HUES64 (cell line): ENCODE data around the gene TCF12.

ENCODE experiments used
- H3K27ac ChIP-seq: 2 replicates; pipeline ENCODE4 v1.7.0; 2013; ENCODE audit warnings: low read depth, low read length, inconsistent platforms
- H3K27me3 ChIP-seq: 2 replicates; pipeline ENCODE4 v1.6.1; 2013; ENCODE audit warnings: mild to moderate bottlenecking, low read length; ENCODE audit not compliant: insufficient read depth
- H3K36me3 ChIP-seq: 2 replicates; pipeline ENCODE4 v1.6.1; 2013; ENCODE audit warnings: mild to moderate bottlenecking, low read length; ENCODE audit not compliant: insufficient read depth
- H3K4me1 ChIP-seq: 2 replicates; pipeline ENCODE4 v1.6.1; 2013; ENCODE audit warnings: mild to moderate bottlenecking, low read length, moderate library complexity; ENCODE audit not compliant: insufficient read depth
- H3K4me3 ChIP-seq: 2 replicates; pipeline ENCODE4 v1.5.1; 2013; ENCODE audit warnings: mild to moderate bottlenecking, low read length, moderate library complexity
- H3K9ac ChIP-seq: 2 replicates; pipeline ENCODE4 v1.6.1; 2013; ENCODE audit warnings: mild to moderate bottlenecking, low read depth, low read length
- H3K9me3 ChIP-seq: 2 replicates; pipeline ENCODE4 v1.6.1; 2013; ENCODE audit warnings: low read depth, low read length; ENCODE audit not compliant: insufficient read depth
- WGBS: fragments of 150-250, 120-280 bp; methylation state at CpG from one replicate; pipeline ENCODE4 v1.1.7; 2013; ENCODE audit warnings: missing lambda C conversion rate; 5-methylcytosine and 5-hydroxymethylcytosine counted together

TCF12 gene

DNA sequence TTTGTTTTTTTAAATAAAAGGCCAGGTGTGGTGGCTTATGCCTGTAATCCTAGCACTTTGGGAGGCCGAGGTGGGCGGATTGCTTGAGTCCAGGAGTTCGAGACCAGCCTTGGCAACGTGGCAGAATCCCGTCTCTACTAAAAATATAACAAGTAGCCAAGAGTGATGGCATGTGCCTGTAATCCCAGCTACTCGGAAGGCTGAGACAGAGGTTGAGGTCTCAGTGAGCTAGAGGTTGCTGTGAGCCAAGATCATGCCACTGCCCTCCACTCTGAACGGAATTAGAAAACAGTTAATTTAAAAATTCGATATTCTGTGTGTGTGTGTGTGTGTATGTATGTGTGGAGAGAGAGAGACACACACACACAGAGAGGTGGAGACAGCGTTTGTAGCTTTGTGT lies 58.8 kb downstream of the TCF12 start:
- peaks cover 13% of the 10 kb centered on the region for H3K4me1 ChIP-seq
- 87% methylated on average over 9 of the region's 9 CpGs for WGBS
- H3K36me3 ChIP-seq, result no peaks in the 10 kb centered on the region
- H3K27me3 ChIP-seq, result no peaks in the 10 kb centered on the region
- no peak overlapping the region for H3K27ac ChIP-seq
- no peak overlapping the region for H3K4me3 ChIP-seq
- no peaks in the 10 kb centered on the region for H3K9me3 ChIP-seq
- no peak overlapping the region for H3K9ac ChIP-seq

DNA sequence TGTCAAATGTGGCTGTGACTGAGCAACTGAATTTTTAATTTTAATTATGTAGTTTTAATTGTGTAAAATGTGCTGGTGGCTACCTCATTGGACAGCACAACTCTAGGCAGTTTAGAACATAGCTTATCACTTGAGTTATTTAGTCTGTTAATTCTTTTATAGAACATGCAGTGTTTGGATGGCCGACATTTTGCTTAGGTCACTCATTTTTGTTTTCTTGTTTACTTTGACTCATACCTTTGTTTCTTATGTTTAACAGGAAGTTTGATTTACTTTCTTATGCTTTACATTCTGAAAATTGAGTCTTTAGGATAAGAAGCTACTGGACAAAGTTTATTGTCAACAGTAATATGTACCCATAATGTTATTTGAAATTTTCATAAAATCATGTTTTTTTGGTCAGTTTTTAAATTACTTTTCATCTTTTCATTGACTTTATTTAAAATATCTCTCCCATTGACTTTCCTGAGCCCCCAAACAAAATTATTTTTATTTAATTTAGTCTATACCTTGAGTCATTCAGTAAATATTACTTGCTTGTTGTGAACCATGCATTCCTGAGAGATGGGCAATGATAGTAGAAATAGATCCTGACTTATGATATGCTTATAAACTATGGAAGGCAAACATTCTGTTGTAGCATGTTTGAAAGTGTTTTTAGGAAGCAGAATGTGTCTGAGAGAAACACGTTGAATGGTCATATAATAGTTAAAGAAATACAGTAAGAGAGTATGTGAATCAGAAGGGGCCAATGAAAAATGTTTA lies 60.6 kb downstream of the TCF12 start:
- WGBS, result 93% methylated on average over 1 of the region's 2 CpGs
- Histone ChIP-seq H3K9me3 (no peaks in the 10 kb centered on the region), H3K4me1 (peaks cover 15% of the 10 kb centered on the region), H3K36me3 (no peaks in the 10 kb centered on the region), H3K27me3 (no peaks in the 10 kb centered on the region), H3K9ac (no peak overlapping the region), H3K27ac (no peak overlapping the region), H3K4me3 (no peak overlapping the region)

DNA sequence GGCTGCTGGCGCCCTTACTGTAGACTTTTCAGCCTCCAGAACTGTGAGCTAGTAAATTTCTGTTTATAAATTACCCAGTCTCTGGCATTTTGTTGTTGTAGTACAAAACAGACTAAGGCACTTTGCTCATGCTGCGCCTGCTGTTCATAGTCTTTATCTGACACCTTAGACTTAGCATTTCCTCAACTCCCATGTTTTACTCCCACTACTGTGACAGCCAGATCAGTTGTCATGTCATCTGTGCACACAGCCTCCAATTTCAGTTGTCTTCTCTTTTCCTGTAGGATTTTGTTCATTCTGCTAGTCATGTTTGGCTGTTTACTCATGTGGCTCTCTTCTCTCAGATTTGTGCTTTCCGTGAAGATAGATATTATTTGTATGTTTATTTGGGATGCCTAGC lies 62.0 kb downstream of the TCF12 start:
- H3K27ac ChIP-seq, result no peak overlapping the region

DNA sequence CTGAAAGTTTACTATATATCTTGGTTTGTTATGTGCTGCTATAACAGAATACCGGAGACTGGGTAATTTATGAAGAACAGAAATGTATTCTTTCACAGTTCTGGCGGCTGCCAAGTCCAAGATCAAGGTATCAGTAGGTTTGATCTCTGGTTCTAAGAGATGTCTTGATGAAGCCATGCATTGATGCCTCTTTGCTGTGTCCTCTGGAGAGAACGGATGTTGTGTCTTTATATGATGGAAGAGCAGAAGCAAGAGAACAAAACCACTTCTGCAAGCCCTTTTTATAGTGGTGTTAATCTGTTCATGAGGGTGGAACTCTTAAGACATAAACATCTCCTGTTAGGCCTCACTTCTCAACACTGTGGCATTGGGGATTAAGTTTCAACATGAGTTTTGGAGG lies 62.7 kb downstream of the TCF12 start:
- Histone ChIP-seq H3K9ac (no peak overlapping the region), H3K27ac (no peak overlapping the region), H3K4me3 (no peak overlapping the region), H3K27me3 (no peaks in the 10 kb centered on the region), H3K9me3 (no peaks in the 10 kb centered on the region), H3K4me1 (peaks cover 36% of the 10 kb centered on the region), H3K36me3 (no peaks in the 10 kb centered on the region)
- WGBS, result 93% methylated on average over 3 of the region's 3 CpGs

More for the DNA sequence above, 62.0 kb downstream of the TCF12 start:
- Histone ChIP-seq H3K36me3 (no peaks in the 10 kb centered on the region), H3K27me3 (no peaks in the 10 kb centered on the region), H3K9me3 (no peaks in the 10 kb centered on the region), H3K9ac (no peak overlapping the region), H3K4me3 (no peak overlapping the region), H3K4me1 (peaks cover 29% of the 10 kb centered on the region)
- 98% methylated on average over 3 of the region's 3 CpGs for WGBS

DNA sequence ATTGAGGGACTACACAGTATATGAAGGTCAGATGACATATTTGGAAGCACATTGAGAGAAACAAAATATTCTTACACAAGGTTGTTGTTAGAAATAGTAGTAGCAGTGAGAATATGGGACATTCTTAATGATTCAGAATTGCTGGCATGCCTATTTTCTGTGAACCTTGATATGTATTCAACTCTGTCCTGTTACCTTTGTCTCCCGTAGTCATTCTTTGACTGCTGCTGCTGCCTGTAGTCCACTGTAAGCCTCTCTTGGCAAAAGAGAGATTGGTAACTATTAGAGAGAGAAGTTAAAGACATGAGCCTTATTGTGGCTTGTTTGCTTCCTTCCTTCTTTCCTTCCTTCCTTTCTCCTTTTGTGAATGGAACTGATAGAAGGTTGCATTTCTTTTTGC lies 64.5 kb downstream of the TCF12 start:
- Histone ChIP-seq H3K36me3 (no peaks in the 10 kb centered on the region), H3K27ac (no peak overlapping the region)
- 94% methylated on average over 1 of the region's 1 CpG for WGBS

DNA sequence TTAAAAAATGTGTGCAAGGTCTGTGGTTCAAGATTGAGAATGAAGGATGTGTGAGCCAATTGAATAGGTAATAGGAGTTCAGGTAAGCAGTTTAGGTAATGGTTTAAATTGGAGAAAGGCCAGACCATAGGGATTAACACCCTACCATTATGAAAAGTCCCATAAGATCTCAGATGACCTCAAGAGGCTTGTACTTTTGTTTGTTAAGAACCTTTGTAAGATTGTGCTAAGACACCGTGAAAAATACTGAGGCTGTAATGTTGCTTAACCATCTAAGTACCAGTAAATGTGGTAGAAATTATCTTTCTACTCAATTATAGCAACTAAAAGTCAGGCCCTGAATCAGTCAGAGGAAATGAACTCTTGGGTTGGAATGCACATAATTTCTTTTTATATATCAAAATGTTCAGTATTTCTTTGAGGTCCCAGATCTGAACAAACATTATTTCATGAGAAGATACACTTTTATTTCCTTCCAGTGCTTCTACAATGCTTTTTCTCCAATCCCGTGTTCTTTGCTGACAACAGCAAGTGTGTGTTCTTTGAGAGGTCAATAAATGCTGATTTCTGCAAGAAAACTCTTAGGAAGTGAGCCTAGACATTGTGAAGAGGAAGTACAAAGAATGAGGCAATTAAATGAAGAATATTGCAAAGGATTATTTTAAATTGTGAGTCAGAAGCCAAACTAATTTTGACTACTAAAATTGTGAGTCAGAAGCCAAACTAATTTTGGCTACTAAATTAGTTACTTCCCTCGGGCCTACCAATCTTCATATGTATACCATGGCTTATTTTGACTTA lies 66.4 kb downstream of the TCF12 start:
- no peaks in the 10 kb centered on the region for H3K9me3 ChIP-seq
- no peaks in the 10 kb centered on the region for H3K27me3 ChIP-seq
- H3K36me3 ChIP-seq, result no peaks in the 10 kb centered on the region
- no peak overlapping the region for H3K9ac ChIP-seq
- H3K27ac ChIP-seq, result no peak overlapping the region
- H3K4me3 ChIP-seq, result no peak overlapping the region
- WGBS, result 88% methylated on average over 2 of the region's 3 CpGs
- peaks cover 50% of the 10 kb centered on the region for H3K4me1 ChIP-seq

More for the DNA sequence above, 64.5 kb downstream of the TCF12 start:
- Histone ChIP-seq H3K9me3 (no peaks in the 10 kb centered on the region), H3K4me1 (peaks cover 44% of the 10 kb centered on the region), H3K27me3 (no peaks in the 10 kb centered on the region), H3K4me3 (no peak overlapping the region), H3K9ac (no peak overlapping the region)

DNA sequence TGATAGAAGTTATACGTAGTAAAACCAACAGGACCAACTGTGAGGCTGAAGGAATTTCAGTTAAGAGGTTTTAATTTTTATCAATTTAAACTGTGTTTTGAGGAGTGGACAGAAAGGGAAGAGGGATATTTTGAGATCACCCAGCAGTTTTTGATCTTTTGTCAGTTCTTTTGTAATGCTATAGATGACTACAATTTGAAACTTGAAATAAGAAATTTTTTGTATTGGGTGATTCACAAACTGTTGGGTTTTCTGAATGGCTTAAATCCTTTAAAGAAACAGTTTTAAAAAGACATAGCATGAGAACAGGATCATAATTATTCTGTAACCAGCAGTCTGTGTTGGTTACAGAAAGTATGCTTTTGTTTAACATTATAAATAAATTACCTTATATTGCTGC lies 67.4 kb downstream of the TCF12 start:
- WGBS, result 84% methylated on average over 1 of the region's 1 CpG
- Histone ChIP-seq H3K9ac (no peak overlapping the region), H3K4me3 (no peak overlapping the region), H3K9me3 (no peaks in the 10 kb centered on the region), H3K27ac (no peak overlapping the region; the same call in 1 of the 2 replicates), H3K36me3 (no peaks in the 10 kb centered on the region), H3K4me1 (peaks cover 50% of the 10 kb centered on the region), H3K27me3 (no peaks in the 10 kb centered on the region)

DNA sequence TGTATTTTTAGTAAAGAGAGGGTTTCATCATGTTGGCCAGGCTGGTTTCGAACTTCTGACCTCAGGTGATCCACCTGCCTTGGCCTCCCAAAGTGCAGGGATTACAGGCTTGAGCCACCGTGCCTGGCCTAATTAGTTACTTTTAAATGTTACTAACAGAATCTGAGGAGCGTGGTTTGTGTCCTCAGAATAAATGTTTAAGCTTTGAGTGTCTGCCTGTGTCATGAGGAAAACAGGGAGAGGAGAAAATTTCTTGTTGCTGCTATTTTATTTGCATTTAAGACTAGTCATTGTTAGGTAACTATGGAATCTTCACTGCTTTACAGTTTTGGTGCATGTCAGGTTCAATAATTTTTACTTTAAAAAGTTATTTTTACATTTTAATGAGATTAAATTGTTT lies 68.8 kb downstream of the TCF12 start:
- no peaks in the 10 kb centered on the region for H3K27me3 ChIP-seq
- H3K9ac ChIP-seq, result no peak overlapping the region
- H3K27ac ChIP-seq, result no peak overlapping the region
- peaks cover 50% of the 10 kb centered on the region for H3K4me1 ChIP-seq
- WGBS, result 78% methylated on average over 3 of the region's 3 CpGs
- no peaks in the 10 kb centered on the region for H3K9me3 ChIP-seq
- H3K36me3 ChIP-seq, result no peaks in the 10 kb centered on the region
- no peak overlapping the region for H3K4me3 ChIP-seq

DNA sequence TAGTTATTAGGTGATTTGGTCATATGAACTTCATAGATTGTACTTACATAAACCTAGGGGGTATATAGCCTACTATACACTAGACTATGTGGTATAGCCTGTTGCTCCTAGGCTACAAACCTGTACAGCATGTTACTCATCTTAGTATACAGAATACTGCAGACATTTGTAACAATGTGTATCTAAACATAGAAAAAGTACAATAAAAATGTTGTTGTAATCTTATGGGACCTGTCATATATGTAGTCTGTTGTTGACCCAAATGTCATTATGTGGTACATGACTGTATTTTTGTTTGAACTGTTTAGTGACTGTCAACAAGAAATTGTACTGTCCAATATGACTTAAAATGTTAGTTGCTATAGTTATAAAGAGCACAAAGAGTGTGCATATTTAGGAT lies 69.8 kb downstream of the TCF12 start:
- Histone ChIP-seq H3K9ac (no peak overlapping the region), H3K27ac (no peak overlapping the region), H3K9me3 (no peaks in the 10 kb centered on the region), H3K36me3 (peaks cover 3% of the 10 kb centered on the region), H3K4me3 (no peak overlapping the region), H3K4me1 (peaks cover 43% of the 10 kb centered on the region), H3K27me3 (no peaks in the 10 kb centered on the region)

DNA sequence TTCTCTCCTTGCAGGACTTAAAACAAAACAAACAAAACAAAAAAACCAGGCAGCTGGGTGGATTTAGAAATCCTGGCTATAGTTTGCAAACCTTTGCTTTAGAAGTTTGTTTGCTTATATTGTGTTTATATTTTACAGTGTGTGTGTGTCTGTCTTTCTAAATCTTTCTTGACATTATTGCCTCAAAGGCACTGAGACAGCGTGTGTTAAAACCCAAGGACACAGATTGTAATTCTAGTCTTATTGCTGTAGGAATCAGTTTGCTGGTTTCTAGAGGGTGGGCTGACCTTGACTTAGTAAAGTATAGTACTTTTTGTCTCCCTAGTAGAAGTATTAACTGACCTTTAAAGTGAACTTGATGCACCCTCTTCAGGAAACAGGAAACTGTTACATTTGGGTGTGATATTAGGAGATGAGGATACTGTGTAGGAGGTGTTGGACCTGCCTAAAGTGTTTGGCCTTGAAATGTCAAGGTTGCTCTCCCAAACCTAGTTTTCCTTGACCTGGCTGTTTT lies 71.0 kb downstream of the TCF12 start:
- 88% methylated on average over 1 of the region's 1 CpG for WGBS
- H3K27me3 ChIP-seq, result no peaks in the 10 kb centered on the region
- H3K9me3 ChIP-seq, result no peaks in the 10 kb centered on the region
- H3K9ac ChIP-seq, result no peak overlapping the region
- peaks cover 37% of the 10 kb centered on the region for H3K4me1 ChIP-seq
- no peak overlapping the region for H3K27ac ChIP-seq
- no peak overlapping the region for H3K4me3 ChIP-seq
- H3K36me3 ChIP-seq, result peaks cover 10% of the 10 kb centered on the region

DNA sequence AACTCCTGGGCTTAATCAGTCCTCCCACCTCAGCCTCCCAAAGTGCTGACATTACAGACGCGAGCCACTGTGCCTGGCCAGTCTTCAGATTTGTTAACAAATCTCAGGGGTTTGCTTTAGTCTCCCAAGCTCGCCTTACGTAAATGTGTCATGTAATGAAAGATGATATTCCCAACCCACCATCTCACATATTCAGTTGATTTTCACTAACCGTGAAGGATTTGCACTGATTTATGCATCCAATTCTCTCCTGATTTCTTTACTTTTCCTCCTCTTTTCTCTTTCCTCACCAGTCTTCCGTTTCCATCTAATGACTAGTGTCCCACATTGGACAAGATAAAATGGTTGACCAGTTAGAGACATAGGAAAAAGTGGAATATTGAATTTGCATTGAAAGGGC lies 72.6 kb downstream of the TCF12 start:
- Histone ChIP-seq H3K27ac (no peak overlapping the region), H3K36me3 (peaks cover 10% of the 10 kb centered on the region), H3K4me1 (peaks cover 22% of the 10 kb centered on the region), H3K27me3 (no peaks in the 10 kb centered on the region), H3K9ac (no peak overlapping the region), H3K9me3 (no peaks in the 10 kb centered on the region), H3K4me3 (no peak overlapping the region)
- WGBS, result 97% methylated on average over 6 of the region's 6 CpGs
